Measurements from ENCODE around the gene KDM2B.

Gene KDM2B

GRCh38 chr12:121455766-121456420 lies 124.9 kb downstream of the KDM2B start:
- DNase-seq (ENCODE audit: low read depth): no peak

GRCh38 chr12:121454921-121455320 lies 125.9 kb downstream of the KDM2B start:
- no peak for DNase-seq (ENCODE audit: low read depth)

GRCh38 chr12:121453629-121454028 lies 127.2 kb downstream of the KDM2B start:
- DNase-seq (ENCODE audit: low read depth): no peak

- no peak for DNase-seq (ENCODE audit: low read depth)
Observed at GRCh38 chr12:121452985-121453360, 127.8 kb downstream of the KDM2B start.

- no peak for DNase-seq (ENCODE audit: low read depth)
Observed at GRCh38 chr12:121452340-121452984, 128.4 kb downstream of the KDM2B start.

GRCh38 chr12:121451961-121452339 lies 128.9 kb downstream of the KDM2B start:
- DNase-seq (ENCODE audit: low read depth): no peak

GRCh38 chr12:121448771-121449315 lies 132.0 kb downstream of the KDM2B start:
- no peak for DNase-seq (ENCODE audit: low read depth)

- DNase-seq (ENCODE audit: low read depth): no peak
Observed at GRCh38 chr12:121446750-121447149, 134.1 kb downstream of the KDM2B start.

GRCh38 chr12:121444842-121445202 lies 136.0 kb downstream of the KDM2B start:
- DNase-seq (ENCODE audit: low read depth): no peak

GRCh38 chr12:121443911-121444841 lies 136.6 kb downstream of the KDM2B start:
- DNase-seq (ENCODE audit: low read depth): no peak

GRCh38 chr12:121443193-121443870 lies 137.5 kb downstream of the KDM2B start:
- peak; percentile 21 for DNase-seq (ENCODE audit: low read depth)

GRCh38 chr12:121442028-121442948 lies 138.5 kb downstream of the KDM2B start:
- DNase-seq (ENCODE audit: low read depth): no peak

- no peak for DNase-seq (ENCODE audit: low read depth)
Observed at GRCh38 chr12:121441555-121441954, 139.3 kb downstream of the KDM2B start.

- no peak for DNase-seq (ENCODE audit: low read depth)
Observed at GRCh38 chr12:121440768-121441167, 140.1 kb downstream of the KDM2B start.

GRCh38 chr12:121439715-121440114 lies 141.1 kb downstream of the KDM2B start:
- no peak for DNase-seq (ENCODE audit: low read depth)

- no peak for DNase-seq (ENCODE audit: low read depth)
Observed at GRCh38 chr12:121438905-121439304, 141.9 kb downstream of the KDM2B start.

GRCh38 chr12:121436706-121437105 lies 144.1 kb downstream of the KDM2B start:
- DNase-seq (ENCODE audit: low read depth): no peak

GRCh38 chr12:121432740-121433480 lies 147.9 kb downstream of the KDM2B start:
- no peak for DNase-seq (ENCODE audit: low read depth)

GRCh38 chr12:121430833-121431415 lies 149.9 kb downstream of the KDM2B start:
- DNase-seq (ENCODE audit: low read depth): no peak

- DNase-seq (ENCODE audit: low read depth): no peak
Observed at GRCh38 chr12:121428883-121429282, 151.9 kb downstream of the KDM2B start.
